Stimulated activated CD8-positive, alpha-beta memory T cell treated with anti-CD3 and anti-CD28 coated beads, Interleukin-12 subunit alpha, Interleukin-12 subunit beta, amount 100 ng/mL, for 1 hour (primary cell): ENCODE results near the gene HOXD8.

Source experiments
- DNase-seq: peaks from one replicate; pipeline ENCODE4 v3.0.0-alpha.2; 2020; ENCODE audit warnings: low read depth

HOXD8 gene

DNA sequence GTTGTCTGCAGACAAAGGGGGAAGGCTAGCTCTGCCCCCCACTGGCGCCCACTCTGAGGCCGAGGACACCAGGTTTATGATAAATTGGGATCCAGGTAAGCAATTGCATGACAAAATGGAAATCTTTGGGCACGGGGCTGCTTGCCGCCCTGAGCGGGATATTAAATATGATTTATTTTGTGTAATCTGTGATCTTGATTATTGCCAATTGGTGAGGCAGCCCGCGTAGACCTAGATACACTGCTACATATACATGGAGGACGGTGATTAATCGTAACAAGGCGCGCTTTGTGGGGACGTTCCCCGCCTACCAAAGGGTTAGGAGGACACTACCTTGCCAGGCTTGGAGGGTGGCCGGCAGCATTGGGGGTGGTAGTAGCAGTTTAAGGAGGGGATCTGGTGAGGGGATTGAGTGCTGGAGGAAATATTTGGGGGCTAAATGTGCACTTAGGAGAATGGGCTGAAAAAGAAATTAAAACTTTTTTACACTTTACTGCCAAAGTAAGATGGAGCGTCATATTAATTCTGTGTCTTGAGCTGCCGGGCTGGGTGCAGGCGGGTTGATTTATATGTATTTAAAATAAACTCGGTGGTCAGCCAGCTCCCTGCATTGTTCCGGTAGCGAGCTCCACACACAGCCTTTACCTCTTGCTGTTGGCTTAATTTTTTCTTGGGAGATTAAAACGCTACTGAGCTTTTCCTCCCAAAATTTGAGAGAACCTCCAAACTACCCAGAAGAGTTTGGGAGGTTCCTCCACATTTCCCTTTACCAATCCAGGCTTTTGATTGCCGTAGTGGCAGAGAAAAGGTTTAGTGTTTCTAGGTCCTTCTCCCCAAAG, 31.7 kb downstream of the HOXD8 start:
- DNase-seq = no peak

- DNase-seq = no peak
Observed at GRCh38 chr2:176161825-176162626, 32.5 kb downstream of the HOXD8 start.

DNA sequence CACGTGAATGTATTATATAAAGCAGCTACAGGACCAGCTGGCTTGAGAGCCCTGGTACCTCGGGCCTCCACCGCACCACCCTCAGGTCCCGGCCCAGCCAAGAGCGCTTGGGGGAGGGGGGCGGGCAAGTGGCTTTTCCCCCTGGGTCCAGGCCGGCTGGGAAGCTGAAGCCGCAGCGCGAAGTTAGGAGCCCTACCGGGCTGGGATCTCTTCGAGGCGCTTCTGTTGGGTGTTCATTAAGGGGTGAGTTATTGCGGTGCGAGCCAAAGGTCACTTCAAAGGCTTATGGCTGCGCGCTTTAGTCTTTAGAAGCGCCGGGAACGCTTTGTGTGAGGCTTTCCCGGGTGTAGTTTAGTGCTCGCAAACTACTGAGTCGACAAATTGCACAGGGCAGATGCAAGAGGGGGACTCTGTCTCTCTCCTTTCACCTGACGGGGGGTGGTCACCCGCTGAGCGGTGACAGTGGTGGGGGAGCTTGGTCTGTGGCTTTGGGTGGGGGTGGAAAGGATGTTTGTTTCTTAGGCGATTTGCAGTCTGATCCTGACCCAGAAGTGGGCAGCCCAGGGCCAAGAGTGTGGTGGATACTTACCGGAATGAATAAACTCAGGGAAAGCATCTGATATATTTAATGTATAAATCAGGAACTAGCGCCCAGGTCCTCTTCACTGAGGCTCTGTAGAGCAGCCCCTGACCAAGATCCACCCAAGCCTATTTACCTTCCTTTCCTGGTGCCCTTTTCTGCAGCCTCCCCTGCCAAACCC, 33.6 kb downstream of the HOXD8 start:
- DNase-seq = no peak

DNA sequence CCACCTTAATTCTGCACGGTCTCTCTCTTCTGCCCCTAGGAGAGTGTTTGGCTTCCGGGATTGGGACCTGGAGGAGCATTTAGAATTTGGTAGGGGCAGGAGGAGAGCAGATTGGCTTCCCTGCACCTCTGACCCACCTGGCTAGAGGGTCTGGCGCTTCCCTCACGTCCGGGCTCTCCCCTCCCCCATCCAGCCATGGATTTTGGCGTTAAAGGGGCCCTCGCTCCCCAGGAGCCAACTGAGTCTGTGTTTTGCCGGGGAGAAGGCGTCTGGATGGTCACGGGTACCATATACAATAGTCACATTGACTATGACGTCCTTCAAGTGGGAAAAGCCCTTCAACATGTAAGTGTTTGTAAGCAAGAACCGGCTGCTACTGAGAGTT, 34.2 kb downstream of the HOXD8 start:
- no peak for DNase-seq

GRCh38 chr2:176164201-176164600, 34.7 kb downstream of the HOXD8 start:
- DNase-seq = no peak

GRCh38 chr2:176164611-176165369, 35.3 kb downstream of the HOXD8 start:
- DNase-seq = no peak

DNA sequence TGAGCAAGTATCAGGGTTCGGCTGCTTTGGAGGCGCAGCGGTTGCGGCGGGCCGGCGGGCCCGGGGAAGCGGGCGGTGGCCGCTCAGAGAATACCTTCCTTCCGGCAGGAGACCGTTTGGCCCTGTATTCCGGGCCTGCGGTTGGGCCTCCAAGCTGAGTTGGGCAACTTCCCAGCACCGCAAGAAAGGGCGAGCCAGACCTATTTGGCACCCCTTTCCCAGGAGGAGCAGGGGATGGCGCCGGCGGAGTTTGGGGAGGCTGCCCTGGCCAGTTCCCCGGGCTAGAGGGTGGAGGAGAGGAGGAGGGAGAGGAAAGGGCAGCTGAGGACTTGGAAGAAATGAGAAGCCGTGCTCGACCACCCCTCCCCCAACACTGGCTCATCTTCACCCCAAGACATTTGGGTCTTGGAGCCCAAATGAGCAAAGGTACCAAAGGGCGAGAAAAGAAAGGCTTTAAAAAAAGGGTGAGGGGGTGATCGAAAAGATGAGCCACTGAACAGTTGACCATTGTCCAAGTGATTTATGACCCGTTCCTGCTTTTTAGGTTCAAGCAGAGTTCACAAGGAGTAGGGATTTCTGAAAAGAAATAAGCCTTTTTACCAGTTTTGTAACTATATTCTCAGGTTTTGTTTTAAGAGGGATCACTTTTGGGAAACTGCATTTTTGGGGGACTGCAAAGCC, 36.0 kb downstream of the HOXD8 start:
- no peak for DNase-seq

DNA sequence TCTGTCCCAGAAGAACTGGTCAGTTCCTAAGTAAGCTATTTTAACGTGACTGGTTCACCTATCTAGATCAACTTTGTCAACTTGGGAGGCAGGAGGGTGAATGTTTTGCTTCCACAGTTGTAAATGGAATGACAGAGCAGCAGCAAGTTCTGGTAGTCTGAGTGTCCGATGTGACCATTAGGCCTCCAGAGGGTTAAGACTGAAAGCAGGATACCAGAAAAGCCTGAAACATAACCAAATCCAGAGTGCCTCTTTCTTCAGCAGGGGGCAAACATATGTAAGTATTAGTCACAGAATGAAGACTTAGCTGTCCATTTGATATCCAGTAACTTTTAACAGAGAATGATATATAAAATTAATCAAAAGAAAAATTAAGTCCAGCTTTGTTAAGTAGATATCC, 36.8 kb downstream of the HOXD8 start:
- DNase-seq = no peak

- no peak for DNase-seq
Observed at GRCh38 chr2:176167398-176167797, 37.9 kb downstream of the HOXD8 start.

- DNase-seq = no peak
Observed at GRCh38 chr2:176169181-176169580, 39.7 kb downstream of the HOXD8 start.

DNA sequence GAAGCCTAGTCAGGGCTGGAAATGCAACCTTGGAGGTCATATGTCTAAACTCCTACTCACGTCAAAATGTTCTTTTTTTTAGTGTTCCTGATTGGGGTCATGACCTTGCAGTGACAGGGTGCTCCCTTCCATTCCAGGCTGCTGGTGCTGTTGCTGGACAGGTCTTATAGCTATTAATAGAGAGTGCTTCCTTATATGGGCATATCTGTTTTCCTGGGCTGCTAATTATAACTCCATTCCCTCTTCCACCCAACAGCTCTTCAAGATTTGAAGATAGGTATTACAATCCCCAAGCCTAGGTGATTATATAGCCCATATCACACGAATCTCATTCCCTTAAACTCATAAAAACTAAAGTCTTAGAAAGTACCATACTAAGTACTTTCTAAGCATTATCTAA, 40.2 kb downstream of the HOXD8 start:
- DNase-seq = no peak

DNA sequence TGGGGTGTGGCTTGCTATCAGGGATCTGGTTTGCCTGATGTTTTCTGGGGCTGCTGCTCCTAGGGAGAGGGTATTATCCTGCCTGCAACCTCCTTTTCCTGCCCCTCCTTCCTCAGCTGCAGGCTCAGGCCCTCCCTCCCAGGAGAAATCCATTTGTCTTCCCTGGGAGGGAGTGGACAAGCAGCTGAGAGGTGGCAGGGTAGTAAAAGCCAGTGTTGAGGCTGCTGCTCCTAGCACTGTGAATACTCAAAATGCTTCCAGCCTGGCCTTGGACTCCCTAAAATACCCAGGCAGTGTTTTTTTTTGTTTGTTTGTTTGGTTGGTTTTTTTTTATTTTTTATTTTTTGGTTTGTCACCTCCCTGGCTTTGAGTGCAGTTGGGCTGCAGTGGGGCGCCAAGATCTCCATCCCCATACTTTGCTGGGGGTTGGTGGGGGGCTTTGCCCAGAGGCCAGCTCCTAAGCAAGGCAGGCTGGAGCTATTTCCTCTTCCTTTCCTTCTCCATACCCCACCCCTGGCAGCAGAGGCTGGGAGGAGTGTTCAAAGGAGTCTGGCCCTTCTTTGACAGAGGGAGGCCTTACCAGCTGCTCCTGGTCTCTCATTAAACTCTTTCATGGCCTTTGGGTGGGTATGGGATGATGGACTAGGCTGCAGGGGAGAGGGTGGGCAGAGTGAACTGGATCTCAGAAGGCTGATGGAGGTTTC, 41.2 kb downstream of the HOXD8 start:
- DNase-seq = no peak

GRCh38 chr2:176171351-176172006, 42.0 kb downstream of the HOXD8 start:
- DNase-seq = no peak

DNA sequence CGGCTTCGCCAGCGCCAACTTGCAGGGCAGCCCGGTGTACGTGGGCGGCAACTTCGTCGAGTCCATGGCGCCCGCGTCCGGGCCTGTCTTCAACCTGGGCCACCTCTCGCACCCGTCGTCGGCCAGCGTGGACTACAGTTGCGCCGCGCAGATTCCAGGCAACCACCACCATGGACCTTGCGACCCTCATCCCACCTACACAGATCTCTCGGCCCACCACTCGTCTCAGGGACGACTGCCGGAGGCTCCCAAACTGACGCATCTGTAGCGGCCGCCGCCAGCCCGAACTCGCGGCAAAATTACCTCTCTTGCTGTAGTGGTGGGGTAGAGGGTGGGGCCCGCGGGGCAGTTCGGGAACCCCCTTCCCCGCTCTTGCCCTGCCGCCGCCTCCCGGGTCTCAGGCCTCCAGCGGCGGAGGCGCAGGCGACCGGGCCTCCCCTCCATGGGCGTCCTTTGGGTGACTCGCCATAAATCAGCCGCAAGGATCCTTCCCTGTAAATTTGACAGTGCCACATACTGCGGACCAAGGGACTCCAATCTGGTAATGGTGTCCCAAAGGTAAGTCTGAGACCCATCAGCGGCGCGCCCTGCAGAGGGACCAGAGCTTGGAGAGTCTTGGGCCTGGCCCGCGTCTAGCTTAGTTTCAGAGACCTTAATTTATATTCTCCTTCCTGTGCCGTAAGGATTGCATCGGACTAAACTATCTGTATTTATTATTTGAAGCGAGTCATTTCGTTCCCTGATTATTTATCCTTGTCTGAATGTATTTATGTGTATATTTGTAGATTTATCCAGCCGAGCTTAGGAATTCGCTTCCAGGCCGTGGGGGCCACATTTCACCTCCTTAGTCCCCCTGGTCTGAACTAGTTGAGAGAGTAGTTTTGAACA, 42.7 kb downstream of the HOXD8 start:
- no peak for DNase-seq

DNA sequence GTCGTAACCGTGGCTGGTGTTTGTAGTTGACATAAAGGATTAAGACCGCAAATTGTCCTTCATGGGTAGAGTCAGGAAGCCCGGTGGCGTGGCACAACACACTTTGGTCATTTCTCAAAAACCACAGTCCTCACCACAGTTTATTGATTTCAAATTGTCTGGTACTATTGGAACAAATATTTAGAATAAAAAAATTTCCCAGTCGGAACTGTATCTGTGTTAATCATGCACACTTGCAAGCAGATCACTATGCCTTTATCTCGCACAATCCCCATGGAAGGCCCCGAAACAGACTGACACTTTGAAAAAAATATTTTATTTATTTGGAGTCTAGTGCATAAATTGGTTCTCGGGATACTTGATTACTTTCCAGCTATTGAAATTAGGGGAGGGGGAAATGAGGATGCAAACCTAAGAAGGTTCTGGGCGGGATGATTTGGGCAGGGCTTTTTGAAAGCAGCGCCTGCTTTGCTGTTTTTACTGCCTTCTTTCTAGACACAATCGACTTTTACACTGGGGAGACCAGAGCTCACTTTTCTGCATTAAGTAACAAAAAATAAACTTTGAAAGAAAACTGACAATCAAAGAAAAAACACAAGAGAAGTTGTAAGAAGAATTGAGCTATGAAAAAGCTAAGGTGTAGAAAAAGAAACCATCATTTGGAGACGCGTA, 43.5 kb downstream of the HOXD8 start:
- no peak for DNase-seq

DNA sequence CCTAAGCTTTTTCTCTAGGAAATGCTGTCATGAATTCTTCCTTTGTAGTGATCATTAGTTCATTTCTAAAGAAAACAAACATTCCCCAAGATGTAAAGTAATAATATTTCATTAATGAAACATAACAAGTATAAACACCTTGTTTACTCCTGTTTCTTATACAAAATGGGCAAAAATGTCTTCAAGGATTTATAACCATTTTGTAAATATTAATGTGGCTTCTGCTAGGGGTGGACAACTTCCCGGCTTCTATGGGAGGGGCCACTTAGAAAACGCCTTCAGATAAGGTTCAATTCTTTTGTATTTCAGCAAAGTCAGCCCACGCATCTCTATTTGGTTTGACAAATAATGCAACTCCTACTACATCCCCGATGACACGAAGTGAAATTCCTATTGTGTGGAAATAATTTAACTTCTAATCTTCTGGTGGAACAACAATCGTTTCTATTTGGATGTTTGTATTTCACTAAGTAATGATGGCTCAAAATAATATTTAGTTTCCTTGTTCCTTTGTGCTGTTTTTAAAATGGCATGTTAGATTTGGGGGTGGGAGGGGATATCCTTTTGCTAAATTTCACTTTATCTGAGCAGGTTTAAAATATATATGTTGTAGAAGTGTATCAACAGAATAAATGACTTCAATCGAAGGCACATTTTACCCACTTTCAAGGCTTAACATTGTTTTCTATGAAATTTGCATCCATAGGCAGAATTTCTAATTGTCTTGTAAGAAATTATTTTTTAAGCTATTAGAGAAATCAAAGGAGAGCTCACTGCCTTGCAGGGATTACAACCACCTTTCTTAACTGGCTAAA, 44.3 kb downstream of the HOXD8 start:
- DNase-seq = no peak

- no peak for DNase-seq
Observed at GRCh38 chr2:176174382-176174823, 44.9 kb downstream of the HOXD8 start.
